ENCODE data around the gene MACF1. TPM values are rescaled to one million over a fixed set of nuclear protein-coding genes. Genes with fewer than 3 reads are reported as not detected.

MACF1 gene
- total and polyA plus RNA-seq, 2 of the 13 experiments (the other 11 are each of a cell fraction or from before 2014, with no cell fraction given): 36.7 to 65.4 TPM

- TF ChIP-seq ARNT2 (CRISPR knock-in tag; IDR thresholded peaks at IDR 0.05; ENCODE audit: low read depth): no peak
- no peak for TF ChIP-seq XBP1 (CRISPR knock-in tag; IDR thresholded peaks at IDR 0.05)
- no peak for TF ChIP-seq KIAA2018 (CRISPR knock-in tag; IDR thresholded peaks at IDR 0.05; ENCODE audit: borderline replicate concordance)
- TF ChIP-seq ZNF670 (CRISPR knock-in tag; IDR thresholded peaks at IDR 0.05; ENCODE audit: borderline replicate concordance): peak; percentile 24; the same call in 1 of the 2 replicates
- TF ChIP-seq HNF1A (IDR thresholded peaks at IDR 0.05; ENCODE audit: low read depth): no peak
- TF ChIP-seq HNF1A (CRISPR knock-in tag; IDR thresholded peaks at IDR 0.05; ENCODE audit: borderline replicate concordance): no peak
- TF ChIP-seq THAP8 (CRISPR knock-in tag; IDR thresholded peaks at IDR 0.05; ENCODE audit: borderline replicate concordance): no peak
- peak; percentile 14 for TF ChIP-seq XRCC5 (optimal IDR thresholded peaks at IDR 0.05; ENCODE audit: low read length)
- no peak for TF ChIP-seq NPAS2 (CRISPR knock-in tag; IDR thresholded peaks at IDR 0.05; ENCODE audit: borderline replicate concordance)
- no peak for TF ChIP-seq ZNF713 (CRISPR knock-in tag; IDR thresholded peaks at IDR 0.05)
- TF ChIP-seq RFX3 (CRISPR knock-in tag; IDR thresholded peaks at IDR 0.05): no peak
- TF ChIP-seq MEIS2 (CRISPR knock-in tag; IDR thresholded peaks at IDR 0.05): no peak
- TF ChIP-seq ESRRA (CRISPR knock-in tag; IDR thresholded peaks at IDR 0.05; ENCODE audit: low read depth): no peak
- no peak for TF ChIP-seq AKAP8 (CRISPR knock-in tag; IDR thresholded peaks at IDR 0.05)
- no peak for TF ChIP-seq SRF (IDR thresholded peaks at IDR 0.05; ENCODE audit: low read depth, low read length)
Observed at GRCh38 chr1:39407896-39408640, 203.6 kb downstream of the MACF1 start (continued).

Data from HepG2 (cell line).